Thyroid gland (tissue), 4 donors: ENCODE measurements around the gene UBASH3B. TPM values are rescaled to one million over a fixed set of nuclear protein-coding genes. Genes with fewer than 3 reads are reported as not detected.
A peak's percentile ranks its signal among the peaks of the same experiment; 100 is the strongest.

ENCODE experiments used
- DNase-seq, 2 donors: peaks; one replicate each; pipeline ENCODE4 v3.0.0-alpha.2; 2019
- H3K27ac ChIP-seq, 3 donors: fragments of 200-600 bp; sonication (generic); 1 replicate in 2 of 3; 2 replicates in 1 of 3; pipeline ENCODE4 v1.5.1; 2016 to 2019; ENCODE audit warnings: mild to moderate bottlenecking in 1 of 3, moderate library complexity in 1 of 3
- H3K27me3 ChIP-seq: fragments of 200-600 bp; sonication (generic); one replicate; pipeline ENCODE4 v1.5.1; 2019
- H3K36me3 ChIP-seq, 2 donors: fragments of 200-600 bp; sonication (generic); one replicate each; pipeline ENCODE4 v1.5.1; 2016 to 2019
- H3K4me1 ChIP-seq, 2 donors: fragments of 200-600 bp; sonication (generic); one replicate each; pipeline ENCODE4 v1.5.1; 2017 to 2019
- H3K4me3 ChIP-seq, 3 donors: fragments of 200-600 bp; sonication (generic); replicated peaks in 1 of 3; 1 replicate in 2 of 3; 2 replicates in 1 of 3; pipeline ENCODE4 v1.5.1; 2016; ENCODE audit warnings: mild to moderate bottlenecking in 1 of 3
- H3K9me3 ChIP-seq: fragments of 200-600 bp; sonication (generic); one replicate; pipeline ENCODE4 v1.5.1; 2017
- POLR2A ChIP-seq, 2 donors: fragments of 450-650 bp; IDR thresholded peaks; one replicate each; pipeline ENCODE4 v1.6.1; 2017; ENCODE audit warnings: antibody characterized with exemption in 2 of 2, mild to moderate bottlenecking in 2 of 2, moderate library complexity in 1 of 2
- WGBS, 2 donors: methylation state at CpG; one replicate each; pipeline ENCODE4 v1.1.5; 2017; 5-methylcytosine and 5-hydroxymethylcytosine counted together
- intact Hi-C: fragments of 100-400 bp; cut with DNase I; formaldehyde crosslinking; loops from one replicate; pipeline ENCODE4 v1.15.1; 2023
- total RNA-seq, 4 donors: library from RNA; depleted of rRNA; stranded (reverse); fragments of >200 nt; gene quantifications; one replicate each; pipeline ENCODE4 v1.2.3, GENCODE V29; 2016
- TF ChIP-seq, protein P1 (sequence below), 6 experiments: fragments of 200-600 bp in 3 of 6; fragments of 450-650 bp in 3 of 6; sonication (generic) in 3 of 6; IDR thresholded peaks; one replicate each; pipeline ENCODE4 v1.5.1; 2016 to 2019; ENCODE audit warnings: antibody characterized with exemption in 6 of 6, mild to moderate bottlenecking in 2 of 6, inconsistent platforms in 1 of 6, moderate library complexity in 1 of 6

The UBASH3B gene
- total RNA-seq, 4 donors from 2014 or later: 4.3 to 16.6 (median 9.1) TPM

DNA sequence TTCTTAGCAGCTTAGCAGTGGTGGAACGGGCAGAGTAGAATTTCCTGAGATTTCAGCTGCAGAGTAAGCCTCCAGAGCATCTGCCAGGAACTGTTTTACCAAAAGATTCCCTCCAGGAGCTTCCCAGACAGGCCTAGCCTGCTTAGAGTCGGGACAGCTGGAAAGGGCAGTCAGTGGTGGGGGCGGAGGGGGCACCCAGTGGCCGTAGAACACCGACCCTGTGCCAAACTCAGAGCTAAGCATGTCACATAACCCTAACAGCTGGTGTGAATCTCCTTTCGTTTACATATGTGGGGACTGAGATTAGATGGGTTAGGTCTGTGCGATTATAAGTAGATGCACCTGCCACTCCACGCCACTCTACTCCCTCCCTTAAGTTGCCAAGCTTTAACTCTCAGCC is 102.8 kb downstream of the UBASH3B start:
- no peak for TF ChIP-seq POLR2A (IDR thresholded peaks at IDR 0.05)
- TF ChIP-seq, protein P1, sequence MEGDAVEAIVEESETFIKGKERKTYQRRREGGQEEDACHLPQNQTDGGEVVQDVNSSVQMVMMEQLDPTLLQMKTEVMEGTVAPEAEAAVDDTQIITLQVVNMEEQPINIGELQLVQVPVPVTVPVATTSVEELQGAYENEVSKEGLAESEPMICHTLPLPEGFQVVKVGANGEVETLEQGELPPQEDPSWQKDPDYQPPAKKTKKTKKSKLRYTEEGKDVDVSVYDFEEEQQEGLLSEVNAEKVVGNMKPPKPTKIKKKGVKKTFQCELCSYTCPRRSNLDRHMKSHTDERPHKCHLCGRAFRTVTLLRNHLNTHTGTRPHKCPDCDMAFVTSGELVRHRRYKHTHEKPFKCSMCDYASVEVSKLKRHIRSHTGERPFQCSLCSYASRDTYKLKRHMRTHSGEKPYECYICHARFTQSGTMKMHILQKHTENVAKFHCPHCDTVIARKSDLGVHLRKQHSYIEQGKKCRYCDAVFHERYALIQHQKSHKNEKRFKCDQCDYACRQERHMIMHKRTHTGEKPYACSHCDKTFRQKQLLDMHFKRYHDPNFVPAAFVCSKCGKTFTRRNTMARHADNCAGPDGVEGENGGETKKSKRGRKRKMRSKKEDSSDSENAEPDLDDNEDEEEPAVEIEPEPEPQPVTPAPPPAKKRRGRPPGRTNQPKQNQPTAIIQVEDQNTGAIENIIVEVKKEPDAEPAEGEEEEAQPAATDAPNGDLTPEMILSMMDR (IDR thresholded peaks at IDR 0.05): no peak
- H3K36me3 ChIP-seq: no peaks in the 10 kb centered on the region
- H3K27me3 ChIP-seq: no peaks in the 10 kb centered on the region
- no peak for DNase-seq
- no peak overlapping the region for H3K4me3 ChIP-seq
- H3K4me1 ChIP-seq: peaks cover 5 to 10% of the 10 kb centered on the region in 2 donors
- no peak overlapping the region for H3K27ac ChIP-seq
- H3K9me3 ChIP-seq: no peaks in the 10 kb centered on the region
- 70 to 74% methylated on average over 8 of the region's 8 CpGs for WGBS, 2 donors
- intact Hi-C loops: no loop called here

DNA sequence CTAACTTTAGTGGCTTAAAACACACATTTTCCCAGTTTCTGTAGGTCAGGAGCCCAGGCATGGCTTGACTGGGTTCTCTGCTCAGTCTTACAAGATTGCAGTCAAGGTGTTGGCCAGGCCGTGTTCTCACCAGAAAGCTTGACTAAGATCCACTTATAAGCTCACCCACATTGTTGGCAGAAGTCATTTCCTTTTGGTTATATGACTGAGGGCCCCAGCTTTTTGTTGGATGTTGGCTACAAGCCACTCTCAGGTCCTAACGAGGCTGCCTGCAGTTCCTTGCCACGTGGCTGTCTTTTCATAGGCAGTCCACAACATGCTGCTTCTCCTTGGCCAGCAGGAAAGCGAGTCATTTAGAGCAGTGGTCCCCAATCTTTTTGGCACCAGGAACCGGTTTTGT is 103.5 kb downstream of the UBASH3B start:
- WGBS, 2 donors: 30 to 32% methylated on average over 5 of the region's 5 CpGs
- H3K9me3 ChIP-seq: no peaks in the 10 kb centered on the region
- no peaks in the 10 kb centered on the region for H3K36me3 ChIP-seq
- H3K4me3 ChIP-seq: no peak overlapping the region
- peaks cover 5 to 10% of the 10 kb centered on the region in 2 donors for H3K4me1 ChIP-seq
- no peak for TF ChIP-seq POLR2A (IDR thresholded peaks at IDR 0.05)
- TF ChIP-seq, protein P1 (IDR thresholded peaks at IDR 0.05): no peak
- intact Hi-C loops: no loop called here
- DNase-seq: peak; percentile 76 to 80
- H3K27me3 ChIP-seq: no peaks in the 10 kb centered on the region
- H3K27ac ChIP-seq: no peak overlapping the region

- Histone ChIP-seq H3K4me1 (peaks cover 5 to 10% of the 10 kb centered on the region in 2 donors), H3K9me3 (no peaks in the 10 kb centered on the region), H3K4me3 (no peak overlapping the region), H3K36me3 (no peaks in the 10 kb centered on the region), H3K27me3 (no peaks in the 10 kb centered on the region), H3K27ac (no peak overlapping the region)
- intact Hi-C loops: no loop called here
- 75 to 82% methylated on average over 2 of the region's 2 CpGs for WGBS, 2 donors
- no peak for DNase-seq
- TF ChIP-seq, protein P1 (IDR thresholded peaks at IDR 0.05): no peak
- TF ChIP-seq POLR2A (IDR thresholded peaks at IDR 0.05): no peak
These were observed 107.6 kb downstream of the UBASH3B start for GRCh38 chr11:122763108-122763507.

DNA sequence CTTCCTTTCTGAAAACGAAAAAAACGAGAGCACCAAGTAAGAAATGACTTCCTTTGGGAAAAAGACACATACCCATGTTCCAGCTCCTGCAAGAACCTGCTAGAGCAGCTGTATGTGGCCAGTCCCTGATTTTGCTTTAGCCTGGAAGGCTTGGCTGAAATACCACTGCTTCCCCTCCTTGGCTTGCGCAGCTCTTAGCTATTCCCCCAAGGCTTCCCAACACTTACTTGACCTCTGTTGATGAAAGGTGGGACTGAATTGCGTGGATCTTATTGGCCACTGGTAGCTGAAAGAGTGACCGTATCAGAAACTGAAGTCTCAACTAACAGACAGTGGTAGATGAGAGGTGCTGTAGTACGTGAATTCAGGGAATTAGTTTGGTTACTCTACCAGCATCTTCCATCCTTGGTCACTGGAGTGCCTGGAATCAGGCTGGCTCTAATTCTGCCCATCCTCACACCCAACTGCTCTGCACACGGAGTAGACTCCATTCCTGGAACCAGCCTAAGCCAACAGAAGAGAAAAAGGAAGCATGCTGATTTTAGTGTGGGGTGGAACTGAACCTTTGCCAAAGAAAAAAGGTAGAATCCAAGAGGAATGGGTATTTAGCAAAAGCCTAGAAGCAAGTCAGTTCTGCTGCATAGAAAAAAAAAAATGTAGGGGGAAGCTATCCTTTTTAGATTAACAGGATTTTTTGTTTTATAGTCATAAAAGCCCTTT is 109.0 kb downstream of the UBASH3B start:
- TF ChIP-seq, protein P1 (IDR thresholded peaks at IDR 0.05): no peak
- TF ChIP-seq POLR2A (IDR thresholded peaks at IDR 0.05): no peak
- Histone ChIP-seq H3K27me3 (no peaks in the 10 kb centered on the region), H3K4me3 (no peak overlapping the region), H3K9me3 (no peaks in the 10 kb centered on the region), H3K36me3 (no peaks in the 10 kb centered on the region), H3K4me1 (no peaks in the 10 kb centered on the region), H3K27ac (no peak overlapping the region)
- DNase-seq: no peak
- intact Hi-C loops: no loop called here
- WGBS, 2 donors: 80 to 91% methylated on average over 7 of the region's 7 CpGs

DNA sequence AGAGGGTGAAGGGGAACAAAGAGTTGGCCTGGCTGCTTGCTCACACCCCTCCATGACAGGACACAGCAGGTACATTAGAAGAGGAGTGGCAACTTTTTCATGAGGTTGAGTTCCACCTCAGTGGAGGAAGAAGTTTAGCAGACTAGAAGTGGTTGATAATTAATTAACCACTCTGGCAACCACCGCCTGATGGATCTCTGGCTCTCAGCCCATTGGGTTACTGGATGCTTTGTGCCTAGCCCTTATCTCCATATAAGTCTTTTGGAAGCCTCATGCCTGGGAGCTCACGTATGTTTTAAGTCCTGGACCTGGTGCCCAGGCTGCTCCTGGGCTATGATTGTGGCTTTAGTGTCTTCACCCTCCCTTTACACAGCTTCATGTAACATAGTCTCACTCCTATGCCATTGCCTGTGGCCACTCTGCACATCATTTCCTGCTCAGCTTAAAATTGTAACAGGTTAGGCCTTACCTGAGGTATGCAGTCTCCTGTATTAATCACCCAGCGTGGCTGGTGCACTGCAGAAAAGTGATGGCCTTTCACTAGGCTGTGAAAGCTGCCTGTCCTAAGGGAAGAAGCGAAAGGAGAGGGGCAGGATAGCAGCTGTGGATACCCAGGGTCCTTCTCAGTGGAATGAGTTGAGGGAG is 110.1 kb downstream of the UBASH3B start:
- no peak for DNase-seq
- no peaks in the 10 kb centered on the region for H3K9me3 ChIP-seq
- H3K27ac ChIP-seq: no peak overlapping the region
- H3K4me3 ChIP-seq: no peak overlapping the region
- WGBS, 2 donors: 90 to 92% methylated on average over 4 of the region's 4 CpGs
- no peaks in the 10 kb centered on the region for H3K4me1 ChIP-seq
- intact Hi-C loops: no loop called here
- no peaks in the 10 kb centered on the region for H3K36me3 ChIP-seq
- no peak for TF ChIP-seq POLR2A (IDR thresholded peaks at IDR 0.05)
- TF ChIP-seq, protein P1 (IDR thresholded peaks at IDR 0.05): no peak
- no peaks in the 10 kb centered on the region for H3K27me3 ChIP-seq
